Measurements from ENCODE around the gene CAMK2D. TPM values are rescaled to one million over a fixed set of nuclear protein-coding genes. Genes with fewer than 3 reads are reported as not detected.

CAMK2D gene
- total and polyA plus RNA-seq, 4 donors = 10.1 to 31.0 (median 25.6) TPM

- Histone ChIP-seq H3K27ac (ENCODE audit: low read depth in 1 of 2, low read length in 2 of 2) (peak overlapping the region in 1 of 2 donors; percentile 38), H3K4me1 (ENCODE audit: control insufficient read depth in 4 of 4, insufficient read depth in 4 of 4, low read length in 3 of 4) (peaks cover 2 to 16% (median 3%) of the 10 kb centered on the region in 4 donors), H3K4me3 (ENCODE audit: low read depth in 1 of 3, low read length in 3 of 3) (no peak overlapping the region), H3K9me3 (ENCODE audit: control insufficient read depth in 4 of 4, low read length in 3 of 4) (no peaks in the 10 kb centered on the region), H3K9ac (ENCODE audit: low read depth in 1 of 2, low read length in 2 of 2) (no peak overlapping the region), H3K36me3 (ENCODE audit: control insufficient read depth in 4 of 4, insufficient read depth in 3 of 4, low read depth in 1 of 4, low read length in 3 of 4) (peaks cover 0 to 1% (median 0%) of the 10 kb centered on the region in 4 donors), H3K27me3 (ENCODE audit: control insufficient read depth in 4 of 4, insufficient read depth in 4 of 4, low read length in 3 of 4) (no peaks in the 10 kb centered on the region)
- no peak for TF ChIP-seq MAX (IDR thresholded peaks at IDR 0.05)
- TF ChIP-seq GABPA (IDR thresholded peaks at IDR 0.05 in 1 of 2, conservative IDR thresholded peaks at IDR 0.05 in 1 of 2) = no peak
- peak; percentile 71 to 94 for TF ChIP-seq JUND (IDR thresholded peaks at IDR 0.05)
- TF ChIP-seq NR2F2 (IDR thresholded peaks at IDR 0.05) = no peak
- TF ChIP-seq RAD21 (IDR thresholded peaks at IDR 0.05) = no peak
- TF ChIP-seq ATF3 (IDR thresholded peaks at IDR 0.05) = no peak
- TF ChIP-seq EGR1 (IDR thresholded peaks at IDR 0.05; ENCODE audit: low read depth in 2 of 2) = peak in 1 of 2 donors; percentile 9
- TF ChIP-seq CTCF (IDR thresholded peaks at IDR 0.05; ENCODE audit: low read depth, low read length, missing input control) = no peak
- peak; percentile 21 for TF ChIP-seq SP1 (IDR thresholded peaks at IDR 0.05)
- TF ChIP-seq HNF4A (conservative IDR thresholded peaks at IDR 0.05) = no peak
- no peak for TF ChIP-seq TAF1 (conservative IDR thresholded peaks at IDR 0.05)
- no peak for TF ChIP-seq YY1 (IDR thresholded peaks at IDR 0.05)
- no peak for TF ChIP-seq HNF4G (IDR thresholded peaks at IDR 0.05)
- TF ChIP-seq FOXA1 (IDR thresholded peaks at IDR 0.05) = no peak
- no peak for TF ChIP-seq REST (IDR thresholded peaks at IDR 0.05)
- TF ChIP-seq ZBTB33 (IDR thresholded peaks at IDR 0.05) = no peak
- TF ChIP-seq RXRA (IDR thresholded peaks at IDR 0.05) = no peak
- no peak for DNase-seq (ENCODE audit: low spot score)
- 51% methylated on average over 1 of the region's 1 CpG for WGBS
Measured at GRCh38 chr4:113574636-113575103, 186.9 kb downstream of the CAMK2D start.
